HG03159 (cell line): Measurements from ENCODE around the gene CRYL1.

Source experiments
- ATAC-seq: cut with Tn5 transposase; IDR thresholded peaks from one replicate; pipeline ENCODE4 v1.9.1; 2021; ENCODE audit warnings: mild to moderate bottlenecking, moderate library complexity; ENCODE audit not compliant: unreplicated experiment

Gene CRYL1

GRCh38 chr13:20428666-20429644 is 96.7 kb downstream of the CRYL1 start:
- ATAC-seq, result no peak

- ATAC-seq, result no peak
Measured at GRCh38 chr13:20426766-20427448, 98.8 kb downstream of the CRYL1 start.

GRCh38 chr13:20425819-20426219 is 99.8 kb downstream of the CRYL1 start:
- ATAC-seq, result peak; percentile 72

- no peak for ATAC-seq
Measured at GRCh38 chr13:20424949-20425348, 100.7 kb downstream of the CRYL1 start.

- no peak for ATAC-seq
Measured at GRCh38 chr13:20424559-20424852, 101.2 kb downstream of the CRYL1 start.

- no peak for ATAC-seq
Measured at GRCh38 chr13:20422362-20422761, 103.3 kb downstream of the CRYL1 start.

- no peak for ATAC-seq
Measured at GRCh38 chr13:20420938-20421337, 104.7 kb downstream of the CRYL1 start.

- no peak for ATAC-seq
Measured at GRCh38 chr13:20418953-20419352, 106.7 kb downstream of the CRYL1 start.

- ATAC-seq, result no peak
Measured at GRCh38 chr13:20416223-20416745, 109.4 kb downstream of the CRYL1 start.

GRCh38 chr13:20415694-20416107 is 110.0 kb downstream of the CRYL1 start:
- ATAC-seq, result no peak

- ATAC-seq, result no peak
Measured at GRCh38 chr13:20415306-20415679, 110.4 kb downstream of the CRYL1 start.

GRCh38 chr13:20414546-20415305 is 110.9 kb downstream of the CRYL1 start:
- ATAC-seq, result no peak

- ATAC-seq, result no peak
Measured at GRCh38 chr13:20412691-20413355, 112.8 kb downstream of the CRYL1 start.

GRCh38 chr13:20411638-20412342 is 113.9 kb downstream of the CRYL1 start:
- peak; percentile 88 for ATAC-seq

GRCh38 chr13:20410726-20411125 is 114.9 kb downstream of the CRYL1 start:
- no peak for ATAC-seq

GRCh38 chr13:20408181-20408580 is 117.5 kb downstream of the CRYL1 start:
- no peak for ATAC-seq

- ATAC-seq, result no peak
Measured at GRCh38 chr13:20407759-20408158, 117.9 kb downstream of the CRYL1 start.

GRCh38 chr13:20405691-20406090 is 120.0 kb downstream of the CRYL1 start:
- no peak for ATAC-seq

- no peak for ATAC-seq
Measured at GRCh38 chr13:20404488-20405222, 121.0 kb downstream of the CRYL1 start.
